ENCODE results near the gene LAS1L. TPM values are rescaled to one million over a fixed set of nuclear protein-coding genes. Genes with fewer than 3 reads are reported as not detected.

LAS1L gene
- total RNA-seq = 17.9 TPM

DNA sequence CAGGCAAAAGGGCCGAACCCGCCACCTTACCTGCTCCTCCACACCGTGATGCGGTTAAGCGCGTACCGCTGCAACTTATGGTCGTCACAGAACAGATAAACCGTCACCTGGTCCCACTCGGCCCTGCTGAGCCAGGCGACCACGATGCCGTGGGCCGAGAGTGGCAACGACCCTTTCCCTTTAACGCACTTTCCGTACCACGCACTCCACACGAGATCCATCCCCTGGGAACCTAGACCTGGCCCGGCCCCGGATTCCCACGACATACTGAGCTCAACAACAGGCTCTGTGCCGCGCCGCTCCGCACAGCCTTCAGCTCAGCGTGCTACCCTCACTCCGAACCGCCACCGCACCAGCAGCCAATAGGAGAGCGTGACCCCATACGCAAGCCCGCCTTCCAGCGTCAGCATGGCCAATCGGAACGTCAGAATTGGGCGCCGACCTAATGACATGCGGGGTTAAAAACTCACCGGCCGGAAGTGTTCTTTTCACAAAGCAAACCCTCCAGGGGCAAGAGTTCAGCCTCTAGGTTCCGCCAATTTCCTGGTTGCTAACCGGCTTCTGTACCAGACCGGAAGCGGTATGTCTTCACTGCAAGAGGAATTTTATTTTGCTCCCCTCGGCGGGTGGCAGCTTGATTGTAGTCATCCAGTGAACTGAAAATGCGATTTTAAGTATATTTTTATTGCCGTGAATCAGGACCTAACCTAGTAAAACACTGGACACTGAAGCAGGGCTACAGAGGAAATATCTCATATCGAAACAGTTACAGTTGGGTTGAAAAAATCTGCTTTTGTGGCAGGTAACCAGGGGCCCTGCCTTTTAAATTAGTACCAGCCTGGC is at the start of gene LAS1L:
TSS of gene LAS1L (minus strand) at position 338 of the 843 bp plus-strand sequence. CDS start at position 266, 72 bp downstream.
- Histone ChIP-seq H3K36me3 (no peaks in the 10 kb centered on the region), H3K4me3 (peak within 1 kb of the TSS; percentile 52 to 57), H3K27ac (peak within 1 kb of the TSS; percentile 34), H3K9me3 (no peaks in the 10 kb centered on the region), H3K4me1 (peaks cover 7% of the 10 kb centered on the region), H3K27me3 (no peaks in the 10 kb centered on the region)
- TF ChIP-seq POLR2A (IDR thresholded peaks at IDR 0.05) (no peak), POLR2AphosphoS5 (IDR thresholded peaks at IDR 0.05; ENCODE audit: insufficient read depth in 1 of 2, low read depth in 1 of 2) (peak; percentile 69 to 87)
- TF ChIP-seq, protein P1, sequence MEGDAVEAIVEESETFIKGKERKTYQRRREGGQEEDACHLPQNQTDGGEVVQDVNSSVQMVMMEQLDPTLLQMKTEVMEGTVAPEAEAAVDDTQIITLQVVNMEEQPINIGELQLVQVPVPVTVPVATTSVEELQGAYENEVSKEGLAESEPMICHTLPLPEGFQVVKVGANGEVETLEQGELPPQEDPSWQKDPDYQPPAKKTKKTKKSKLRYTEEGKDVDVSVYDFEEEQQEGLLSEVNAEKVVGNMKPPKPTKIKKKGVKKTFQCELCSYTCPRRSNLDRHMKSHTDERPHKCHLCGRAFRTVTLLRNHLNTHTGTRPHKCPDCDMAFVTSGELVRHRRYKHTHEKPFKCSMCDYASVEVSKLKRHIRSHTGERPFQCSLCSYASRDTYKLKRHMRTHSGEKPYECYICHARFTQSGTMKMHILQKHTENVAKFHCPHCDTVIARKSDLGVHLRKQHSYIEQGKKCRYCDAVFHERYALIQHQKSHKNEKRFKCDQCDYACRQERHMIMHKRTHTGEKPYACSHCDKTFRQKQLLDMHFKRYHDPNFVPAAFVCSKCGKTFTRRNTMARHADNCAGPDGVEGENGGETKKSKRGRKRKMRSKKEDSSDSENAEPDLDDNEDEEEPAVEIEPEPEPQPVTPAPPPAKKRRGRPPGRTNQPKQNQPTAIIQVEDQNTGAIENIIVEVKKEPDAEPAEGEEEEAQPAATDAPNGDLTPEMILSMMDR (IDR thresholded peaks at IDR 0.05) = no peak
- intact Hi-C loops (cut with DNase I) = no loop called here
- DNase-seq (ENCODE audit: extremely low spot score in 2 of 2) = peak; percentile 94 to 98

DNA sequence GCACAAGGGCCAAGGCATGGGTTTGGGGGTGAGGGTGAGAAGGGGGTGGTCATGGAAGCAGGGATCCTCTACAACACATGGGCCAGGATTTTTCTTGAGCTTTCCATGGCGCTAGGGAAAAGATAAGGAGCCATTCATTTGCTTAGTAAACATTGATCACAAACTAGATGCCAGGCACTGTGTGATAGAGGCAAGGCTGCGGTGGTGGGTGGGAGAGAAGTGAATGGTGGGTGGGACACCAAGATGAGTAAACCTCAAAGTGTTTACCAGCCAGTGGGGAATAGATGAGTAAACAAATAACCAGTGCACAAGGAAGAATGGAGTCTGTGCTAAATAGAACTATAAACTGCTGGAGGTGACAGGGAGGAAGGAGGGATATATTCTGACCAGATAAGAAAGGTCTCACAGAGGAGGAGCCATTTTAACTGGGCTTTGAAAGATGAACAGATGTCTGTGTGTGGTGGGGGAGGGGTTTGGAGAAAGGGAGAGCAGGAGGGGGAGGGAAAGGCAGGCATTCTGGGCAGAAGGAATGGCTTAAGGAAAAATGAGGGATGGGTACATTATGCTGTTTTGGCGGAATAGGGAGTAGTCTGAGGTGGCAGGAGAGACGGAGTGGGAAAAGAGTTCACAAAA is 48.0 kb upstream of the LAS1L start:
- TF ChIP-seq POLR2AphosphoS5 (IDR thresholded peaks at IDR 0.05; ENCODE audit: insufficient read depth in 1 of 2, low read depth in 1 of 2) (no peak), POLR2A (IDR thresholded peaks at IDR 0.05) (no peak)
- TF ChIP-seq, protein P1 (IDR thresholded peaks at IDR 0.05) = no peak
- peak in 1 of 2 donors; percentile 32 for DNase-seq (ENCODE audit: extremely low spot score in 2 of 2)
- Histone ChIP-seq H3K27me3 (no peaks in the 10 kb centered on the region), H3K4me3 (no peak overlapping the region), H3K9me3 (no peaks in the 10 kb centered on the region), H3K36me3 (no peaks in the 10 kb centered on the region), H3K4me1 (no peaks in the 10 kb centered on the region), H3K27ac (no peak overlapping the region)
- intact Hi-C loops (cut with DNase I) = loop anchor here (10.0 kb wide), 1 partner anchor 402 kb away; no protein-coding TSS in a partner anchor

DNA sequence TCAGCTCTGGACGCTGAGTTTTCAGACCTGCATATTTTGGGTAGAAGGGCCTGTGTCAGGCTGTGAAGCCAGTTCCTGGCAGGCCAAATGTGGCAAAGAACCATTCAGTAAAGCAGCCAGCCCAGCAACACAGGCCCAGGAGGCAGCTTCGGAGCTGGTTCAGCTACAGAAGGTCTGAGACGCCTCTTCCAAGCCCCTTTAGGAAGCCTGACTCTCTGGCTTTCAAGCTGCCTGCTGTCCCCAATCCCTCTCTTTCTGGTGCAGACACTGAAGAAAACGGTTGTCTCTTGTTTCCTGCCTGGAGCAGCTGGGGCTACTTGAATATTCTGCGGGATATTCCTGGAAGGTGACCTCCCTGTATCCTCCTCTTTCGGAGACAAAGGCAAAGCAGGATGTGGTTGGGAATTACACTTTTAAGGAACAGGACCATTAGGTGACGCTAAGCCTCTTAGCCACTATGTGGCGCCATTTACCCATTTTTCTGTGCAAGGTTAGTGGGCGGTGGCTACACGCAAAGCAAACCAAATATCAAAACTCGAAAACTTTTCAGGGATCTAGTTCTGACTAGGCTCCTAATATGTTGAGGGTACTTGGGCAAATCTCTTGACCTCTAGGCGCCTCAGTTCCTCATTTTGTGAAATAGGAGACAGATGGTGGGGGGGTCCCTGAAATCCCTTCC is 47.2 kb upstream of the LAS1L start:
- Histone ChIP-seq H3K4me1 (no peaks in the 10 kb centered on the region), H3K36me3 (no peaks in the 10 kb centered on the region), H3K27me3 (no peaks in the 10 kb centered on the region), H3K4me3 (no peak overlapping the region), H3K9me3 (no peaks in the 10 kb centered on the region), H3K27ac (no peak overlapping the region)
- intact Hi-C loops (cut with DNase I) = loop anchor here (10.0 kb wide), 1 partner anchor 403 kb away; no protein-coding TSS in a partner anchor
- DNase-seq (ENCODE audit: extremely low spot score in 2 of 2) = peak in 1 of 2 donors; percentile 78
- TF ChIP-seq POLR2A (IDR thresholded peaks at IDR 0.05) = no peak
- TF ChIP-seq, protein P1 (IDR thresholded peaks at IDR 0.05) = peak; percentile 35 to 73 (median 71)

DNA sequence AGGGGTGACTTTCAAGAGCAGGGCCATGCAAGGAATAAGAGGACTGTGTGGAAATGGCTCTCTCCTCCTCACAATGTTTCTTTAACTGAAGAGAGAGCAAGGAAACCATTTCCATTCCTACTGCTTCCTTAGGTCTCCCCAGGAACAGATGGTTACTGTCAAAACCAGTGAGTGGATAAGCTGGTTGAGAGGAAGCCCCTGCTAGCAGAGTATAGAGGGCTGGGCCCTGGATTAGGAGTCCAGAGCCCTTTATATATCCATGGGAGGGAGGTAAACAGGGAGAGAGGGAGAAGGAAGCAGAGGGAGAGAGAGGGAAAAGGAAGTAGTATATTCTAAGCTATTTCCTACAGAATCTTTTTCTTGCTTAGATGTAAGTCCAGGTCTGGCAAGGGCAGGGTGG is 43.8 kb upstream of the LAS1L start:
- H3K27ac ChIP-seq = no peak overlapping the region
- H3K27me3 ChIP-seq = no peaks in the 10 kb centered on the region
- H3K9me3 ChIP-seq = no peaks in the 10 kb centered on the region
- no peaks in the 10 kb centered on the region for H3K4me1 ChIP-seq
- no peak for DNase-seq (ENCODE audit: extremely low spot score in 2 of 2)
- no peak for TF ChIP-seq POLR2A (IDR thresholded peaks at IDR 0.05)
- H3K36me3 ChIP-seq = no peaks in the 10 kb centered on the region
- intact Hi-C loops (cut with DNase I) = loop anchor here (10.0 kb wide), 1 partner anchor 426 kb away; no protein-coding TSS in a partner anchor
- no peak overlapping the region for H3K4me3 ChIP-seq

DNA sequence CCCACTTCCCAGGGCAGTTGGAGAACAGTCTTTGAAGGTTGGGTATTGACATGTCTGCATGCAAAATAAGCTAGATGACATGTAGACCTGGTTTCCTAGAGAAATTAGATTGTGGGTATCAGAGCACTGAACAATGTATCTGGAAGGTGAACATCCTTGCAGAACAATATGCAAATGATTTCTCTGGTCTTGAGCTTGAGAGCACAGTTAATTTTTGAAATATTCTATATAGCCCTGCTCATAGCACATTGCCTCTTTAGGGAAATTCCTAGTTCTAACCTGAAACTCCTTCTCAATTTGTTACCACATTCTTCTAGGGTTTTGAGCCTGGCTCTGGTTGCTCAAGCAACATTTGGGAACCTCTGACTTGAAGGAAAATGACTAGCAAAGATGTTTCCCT is 41.6 kb upstream of the LAS1L start:
- no peaks in the 10 kb centered on the region for H3K36me3 ChIP-seq
- no peak overlapping the region for H3K27ac ChIP-seq
- no peak for DNase-seq (ENCODE audit: extremely low spot score in 2 of 2)
- H3K27me3 ChIP-seq = no peaks in the 10 kb centered on the region
- TF ChIP-seq, protein P1 (IDR thresholded peaks at IDR 0.05) = no peak
- no peak for TF ChIP-seq POLR2A (IDR thresholded peaks at IDR 0.05)
- TF ChIP-seq POLR2AphosphoS5 (IDR thresholded peaks at IDR 0.05; ENCODE audit: insufficient read depth in 1 of 2, low read depth in 1 of 2) = no peak
- no peaks in the 10 kb centered on the region for H3K4me1 ChIP-seq
- H3K9me3 ChIP-seq = no peaks in the 10 kb centered on the region
- no peak overlapping the region for H3K4me3 ChIP-seq
- intact Hi-C loops (cut with DNase I) = loop anchor here (10.0 kb wide), 1 partner anchor 429 kb away; no protein-coding TSS in a partner anchor

Measured in vagina (tissue), 2 donors.